Uterus (tissue), 4 donors: ENCODE results near the gene CMTM8. TPM values are rescaled to one million over a fixed set of nuclear protein-coding genes. Genes with fewer than 3 reads are reported as not detected.

Source experiments
- DNase-seq, 2 donors: peaks; one replicate each; pipeline ENCODE4 v3.0.0-alpha.2; 2019 to 2020
- H3K27ac ChIP-seq, 2 donors: fragments of 200-600 bp; sonication (generic); 1 replicate in 1 of 2; 2 replicates in 1 of 2; pipeline ENCODE4 v1.5.1; 2016 to 2018
- H3K27me3 ChIP-seq, 2 donors: fragments of 200-600 bp; sonication (generic); one replicate each; pipeline ENCODE4 v1.5.1; 2018 to 2019; ENCODE audit warnings: control low read depth in 1 of 2
- H3K36me3 ChIP-seq, 2 donors: fragments of 200-600 bp; sonication (generic); one replicate each; pipeline ENCODE4 v1.5.1; 2019; ENCODE audit warnings: control low read depth in 1 of 2
- H3K4me1 ChIP-seq, 2 donors: fragments of 200-600 bp; sonication (generic); one replicate each; pipeline ENCODE4 v1.5.1; 2018 to 2019; ENCODE audit warnings: control low read depth in 1 of 2
- H3K4me3 ChIP-seq, 2 donors: fragments of 200-600 bp; sonication (generic); 1 replicate in 1 of 2; 2 replicates in 1 of 2; pipeline ENCODE4 v1.5.1; 2018 to 2019; ENCODE audit warnings: mild to moderate bottlenecking in 1 of 2
- H3K9me3 ChIP-seq, 2 donors: fragments of 200-600 bp; sonication (generic); one replicate each; pipeline ENCODE4 v1.5.1; 2019; ENCODE audit warnings: control low read depth in 1 of 2
- POLR2A ChIP-seq, 2 donors: fragments of 450-650 bp; IDR thresholded peaks; one replicate each; pipeline ENCODE4 v1.6.1; 2016; ENCODE audit warnings: antibody characterized with exemption in 2 of 2, mild to moderate bottlenecking in 1 of 2, moderate library complexity in 1 of 2
- intact Hi-C: fragments of 100-400 bp; cut with DNase I; formaldehyde crosslinking; loops from one replicate; pipeline ENCODE4 v1.15.1; 2023; ENCODE audit warnings: low total_unique reads
- total RNA-seq, 4 donors: library from RNA; depleted of rRNA in 3 of 4; stranded (reverse); fragments of >200 nt in 3 of 4; gene quantifications; one replicate each; pipeline versions ENCODE4 v1.1.0 to v1.2.4, GENCODE V29; 2014 to 2023
- TF ChIP-seq, protein P1 (sequence below), 4 experiments: fragments of 200-600 bp in 2 of 4; fragments of 450-650 bp in 2 of 4; sonication (generic) in 2 of 4; IDR thresholded peaks; one replicate each; pipeline ENCODE4 v1.5.1; 2016 to 2019; ENCODE audit warnings: antibody characterized with exemption in 4 of 4, mild to moderate bottlenecking in 2 of 4, moderate library complexity in 1 of 4
- donor health status: DM: yes; HTN: yes; CAD: no.

The CMTM8 gene
- total RNA-seq, 4 donors from 2014 or later = 1.5 to 4.7 (median 2.5) TPM

GRCh38 chr3:32281570-32282106 is 43.2 kb downstream of the CMTM8 start:
- DNase-seq = no peak
- Histone ChIP-seq H3K27ac (no peak overlapping the region), H3K27me3 (no peaks in the 10 kb centered on the region), H3K9me3 (no peaks in the 10 kb centered on the region), H3K4me1 (no peaks in the 10 kb centered on the region), H3K4me3 (no peak overlapping the region), H3K36me3 (no peaks in the 10 kb centered on the region)
- intact Hi-C loops = no loop called here
- TF ChIP-seq, protein P1, sequence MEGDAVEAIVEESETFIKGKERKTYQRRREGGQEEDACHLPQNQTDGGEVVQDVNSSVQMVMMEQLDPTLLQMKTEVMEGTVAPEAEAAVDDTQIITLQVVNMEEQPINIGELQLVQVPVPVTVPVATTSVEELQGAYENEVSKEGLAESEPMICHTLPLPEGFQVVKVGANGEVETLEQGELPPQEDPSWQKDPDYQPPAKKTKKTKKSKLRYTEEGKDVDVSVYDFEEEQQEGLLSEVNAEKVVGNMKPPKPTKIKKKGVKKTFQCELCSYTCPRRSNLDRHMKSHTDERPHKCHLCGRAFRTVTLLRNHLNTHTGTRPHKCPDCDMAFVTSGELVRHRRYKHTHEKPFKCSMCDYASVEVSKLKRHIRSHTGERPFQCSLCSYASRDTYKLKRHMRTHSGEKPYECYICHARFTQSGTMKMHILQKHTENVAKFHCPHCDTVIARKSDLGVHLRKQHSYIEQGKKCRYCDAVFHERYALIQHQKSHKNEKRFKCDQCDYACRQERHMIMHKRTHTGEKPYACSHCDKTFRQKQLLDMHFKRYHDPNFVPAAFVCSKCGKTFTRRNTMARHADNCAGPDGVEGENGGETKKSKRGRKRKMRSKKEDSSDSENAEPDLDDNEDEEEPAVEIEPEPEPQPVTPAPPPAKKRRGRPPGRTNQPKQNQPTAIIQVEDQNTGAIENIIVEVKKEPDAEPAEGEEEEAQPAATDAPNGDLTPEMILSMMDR (IDR thresholded peaks at IDR 0.05) = no peak
- no peak for TF ChIP-seq POLR2A (IDR thresholded peaks at IDR 0.05)

DNA sequence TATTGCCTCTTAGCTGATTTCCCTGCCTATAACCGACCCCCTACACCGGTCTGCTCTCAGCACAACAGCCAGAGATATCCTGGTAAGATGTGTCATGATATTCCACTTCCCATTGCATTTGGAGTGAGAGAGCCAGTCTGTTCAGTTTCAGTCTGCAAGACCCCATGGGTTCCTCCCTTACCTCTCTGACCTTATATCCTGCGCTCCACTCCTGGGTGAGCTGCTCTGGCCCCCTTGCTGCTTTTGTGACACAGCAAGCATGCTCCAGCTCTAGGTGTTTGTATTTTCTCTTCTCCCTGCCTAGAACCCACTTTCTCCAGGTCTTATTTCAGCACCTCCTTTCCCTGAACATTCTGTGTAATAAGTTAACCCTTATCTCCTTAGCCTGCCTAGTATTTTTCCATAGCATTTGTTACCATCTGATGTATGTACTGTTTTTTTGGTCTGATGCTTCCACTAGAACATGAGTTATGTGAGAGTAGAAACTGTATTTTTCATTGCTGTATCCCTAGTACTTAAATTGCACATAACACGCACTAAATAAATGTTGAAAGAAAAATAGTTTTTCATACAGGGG is 44.2 kb downstream of the CMTM8 start:
- intact Hi-C loops = no loop called here
- Histone ChIP-seq H3K36me3 (no peaks in the 10 kb centered on the region), H3K4me1 (no peaks in the 10 kb centered on the region), H3K27ac (no peak overlapping the region), H3K9me3 (no peaks in the 10 kb centered on the region), H3K27me3 (no peaks in the 10 kb centered on the region), H3K4me3 (no peak overlapping the region)
- DNase-seq = no peak
- TF ChIP-seq, protein P1 (IDR thresholded peaks at IDR 0.05) = no peak
- no peak for TF ChIP-seq POLR2A (IDR thresholded peaks at IDR 0.05)

GRCh38 chr3:32283304-32283703 is 44.8 kb downstream of the CMTM8 start:
- intact Hi-C loops = no loop called here
- no peaks in the 10 kb centered on the region for H3K4me1 ChIP-seq
- H3K27me3 ChIP-seq = no peaks in the 10 kb centered on the region
- no peak for TF ChIP-seq POLR2A (IDR thresholded peaks at IDR 0.05)
- TF ChIP-seq, protein P1 (IDR thresholded peaks at IDR 0.05) = no peak
- DNase-seq = peak in 1 of 2 donors; percentile 16
- no peak overlapping the region for H3K27ac ChIP-seq
- no peaks in the 10 kb centered on the region for H3K9me3 ChIP-seq
- no peak overlapping the region for H3K4me3 ChIP-seq
- H3K36me3 ChIP-seq = no peaks in the 10 kb centered on the region

DNA sequence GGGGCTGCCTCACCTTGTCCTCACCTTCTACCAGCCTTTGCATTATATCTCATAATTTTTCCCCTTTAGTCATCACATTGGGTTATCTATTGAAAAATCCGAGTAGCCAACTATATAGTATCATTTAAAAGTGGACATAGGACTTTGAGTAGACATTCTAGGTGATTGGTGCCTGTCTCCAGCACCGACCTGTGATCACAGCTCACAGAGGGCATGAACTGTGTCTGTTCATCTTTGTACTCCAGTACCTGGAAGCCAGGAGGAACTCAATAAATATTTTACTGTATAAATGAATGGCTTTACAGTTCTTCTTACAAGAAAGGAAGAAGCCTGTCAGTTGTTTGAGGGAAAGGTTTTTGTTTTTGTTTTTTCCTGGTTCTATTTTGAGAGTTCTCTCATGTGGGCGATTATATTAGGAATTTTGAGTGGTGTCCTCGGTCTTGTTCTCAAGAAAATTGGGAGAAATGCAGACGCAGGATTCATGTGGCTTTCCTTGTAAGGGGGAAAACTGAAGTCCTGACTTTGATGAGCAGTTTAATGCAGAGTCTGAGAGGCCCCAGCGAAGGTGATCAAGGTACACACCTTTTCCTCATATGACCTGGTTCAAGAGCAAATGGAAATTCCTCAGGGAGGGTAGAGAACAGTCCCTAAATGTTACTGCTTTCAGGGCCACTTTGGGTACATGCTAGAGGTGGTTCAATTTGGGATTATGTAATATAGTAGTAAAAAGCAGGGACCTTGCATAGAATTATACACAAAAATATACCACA is 46.1 kb downstream of the CMTM8 start:
- TF ChIP-seq POLR2A (IDR thresholded peaks at IDR 0.05) = no peak
- TF ChIP-seq, protein P1 (IDR thresholded peaks at IDR 0.05) = no peak
- no peak overlapping the region for H3K4me3 ChIP-seq
- H3K9me3 ChIP-seq = no peaks in the 10 kb centered on the region
- H3K4me1 ChIP-seq = no peaks in the 10 kb centered on the region
- intact Hi-C loops = no loop called here
- H3K36me3 ChIP-seq = no peaks in the 10 kb centered on the region
- no peak for DNase-seq
- H3K27ac ChIP-seq = no peak overlapping the region
- H3K27me3 ChIP-seq = no peaks in the 10 kb centered on the region

DNA sequence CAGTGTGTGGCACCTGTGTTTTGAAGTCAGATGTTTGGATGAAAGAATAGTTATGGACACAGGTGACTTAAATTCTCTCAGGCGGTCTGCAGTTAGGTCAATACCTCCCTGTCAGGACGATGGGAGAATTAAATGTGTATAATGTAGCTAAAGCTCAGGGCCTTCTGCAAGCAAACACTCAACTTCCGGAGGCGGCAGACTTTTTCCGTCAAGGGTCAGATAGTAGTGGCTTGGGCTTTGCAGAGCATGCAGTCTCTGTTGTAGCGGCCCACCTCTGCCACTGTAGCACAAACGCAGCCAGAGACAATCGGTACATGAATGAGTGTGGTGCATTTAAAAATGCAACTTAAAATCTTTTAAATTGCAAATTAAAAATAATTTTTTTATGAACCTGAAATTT is 47.4 kb downstream of the CMTM8 start:
- Histone ChIP-seq H3K27ac (no peak overlapping the region), H3K9me3 (no peaks in the 10 kb centered on the region), H3K36me3 (no peaks in the 10 kb centered on the region), H3K27me3 (no peaks in the 10 kb centered on the region), H3K4me1 (no peaks in the 10 kb centered on the region), H3K4me3 (no peak overlapping the region)
- TF ChIP-seq, protein P1 (IDR thresholded peaks at IDR 0.05) = no peak
- TF ChIP-seq POLR2A (IDR thresholded peaks at IDR 0.05) = no peak
- intact Hi-C loops = no loop called here
- DNase-seq = no peak
